ENCODE results near the gene KCNIP3.
"Not testable (repeated sequence)": the region's sequence is repeated elsewhere in the genome, so short reads cannot be mapped to it uniquely, and the experiment has no call there.

KCNIP3 gene

DNA sequence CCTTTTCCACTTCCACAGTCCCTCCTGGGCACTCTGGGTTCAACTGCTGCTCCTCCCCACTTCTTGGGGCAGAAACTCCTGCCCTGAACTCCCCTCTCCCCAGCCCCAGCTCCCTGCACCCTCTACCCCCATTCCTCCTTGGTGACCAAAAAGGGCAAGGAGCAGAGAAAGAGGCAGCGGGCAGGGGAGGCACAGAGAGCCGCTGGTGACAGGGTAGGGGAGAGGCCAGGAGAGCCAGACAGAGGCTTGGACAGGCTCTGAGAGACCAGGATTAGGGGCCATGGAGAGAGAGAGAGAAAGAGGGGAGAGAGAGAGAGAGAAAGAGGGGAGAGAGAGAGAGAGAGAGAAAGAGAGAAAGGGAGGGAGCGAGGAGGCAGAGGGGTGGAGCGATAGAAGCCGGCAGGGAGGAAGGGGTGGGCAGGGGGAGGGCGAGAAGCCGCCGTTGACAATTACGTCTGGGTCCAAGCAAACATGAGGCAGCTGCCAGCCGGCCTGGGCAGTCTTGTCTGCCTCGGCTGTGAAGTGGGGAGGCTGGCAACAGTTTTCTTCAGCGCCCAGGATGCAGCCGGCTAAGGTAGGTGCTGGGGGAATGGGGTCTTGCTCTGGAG lies at the start of gene KCNIP3:
Gene KCNIP3, plus strand, starts transcription at position 468 of the 608 bp plus-strand sequence. Its CDS starts 92 bp downstream, at position 560.
- DNase-seq (ENCODE audit: low read depth in 3 of 3) = no peak

DNA sequence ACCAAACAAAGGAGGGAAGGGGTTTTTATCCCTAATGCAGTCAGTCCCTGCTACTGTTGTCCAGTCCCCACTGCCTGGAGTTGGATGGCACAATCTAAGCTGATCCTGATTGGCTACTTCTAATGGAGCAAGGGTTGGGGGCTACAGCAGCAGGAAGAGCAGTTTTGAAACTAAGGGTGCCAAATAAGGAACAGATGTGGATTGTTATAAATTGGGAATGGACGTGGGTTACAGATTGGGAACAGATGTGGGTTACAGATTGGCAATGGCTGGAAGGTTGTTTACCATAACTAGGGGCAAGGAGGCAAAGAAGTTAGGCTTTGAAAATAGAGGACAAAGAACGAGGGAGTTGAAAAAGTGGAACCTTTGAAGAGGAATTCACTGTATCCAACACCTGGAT lies 38.9 kb upstream of the KCNIP3 start:
- no peak for DNase-seq (ENCODE audit: low read depth in 3 of 3)

DNA sequence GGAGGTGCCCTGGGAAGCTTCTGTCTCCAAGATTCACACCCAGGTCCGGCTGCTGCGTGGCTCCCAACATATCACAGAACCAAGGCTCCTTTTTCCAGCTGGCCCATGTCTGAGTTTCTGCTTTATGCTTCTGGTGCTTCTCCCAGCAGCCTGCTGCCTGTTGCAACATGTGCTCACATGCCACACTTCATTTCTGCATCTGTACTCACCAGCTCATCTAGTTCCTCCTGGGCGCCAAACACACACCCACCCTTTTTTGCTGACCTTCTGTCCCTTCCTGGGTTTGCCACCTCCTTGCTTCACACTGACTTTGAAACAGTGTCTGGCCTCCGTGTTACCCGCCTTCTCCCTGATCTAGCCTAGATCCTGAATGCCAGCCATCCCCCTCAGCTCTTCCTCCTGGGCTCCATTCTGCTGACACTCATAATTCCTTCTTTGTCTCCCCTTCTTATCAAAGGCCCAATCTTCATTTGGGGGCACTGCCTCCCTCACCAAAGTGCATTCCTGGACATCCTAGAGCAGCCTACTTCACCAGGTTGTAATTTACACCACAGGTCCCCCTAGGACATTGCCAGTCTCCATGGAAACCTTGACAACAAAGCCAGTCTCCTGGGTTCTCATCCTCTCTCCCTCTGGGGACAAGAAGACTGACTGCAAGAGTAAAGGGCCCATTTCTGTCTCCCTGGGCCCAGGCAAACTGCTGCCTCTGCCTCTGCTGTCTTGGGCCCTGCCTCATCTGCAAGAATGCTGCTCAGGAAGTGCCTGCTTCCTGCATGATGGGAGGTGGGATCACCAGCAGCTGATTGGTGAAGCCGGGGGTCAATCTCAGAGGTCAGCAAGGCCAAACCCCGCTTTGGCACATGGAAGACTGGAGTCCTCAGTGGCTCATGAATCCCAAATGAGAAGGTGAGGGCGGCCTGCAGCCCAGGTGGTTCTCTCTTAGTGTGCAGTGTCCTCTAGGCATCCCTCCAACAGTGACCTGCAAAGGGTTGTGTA lies 36.8 kb upstream of the KCNIP3 start:
- no peak for DNase-seq (ENCODE audit: low read depth in 3 of 3)

DNA sequence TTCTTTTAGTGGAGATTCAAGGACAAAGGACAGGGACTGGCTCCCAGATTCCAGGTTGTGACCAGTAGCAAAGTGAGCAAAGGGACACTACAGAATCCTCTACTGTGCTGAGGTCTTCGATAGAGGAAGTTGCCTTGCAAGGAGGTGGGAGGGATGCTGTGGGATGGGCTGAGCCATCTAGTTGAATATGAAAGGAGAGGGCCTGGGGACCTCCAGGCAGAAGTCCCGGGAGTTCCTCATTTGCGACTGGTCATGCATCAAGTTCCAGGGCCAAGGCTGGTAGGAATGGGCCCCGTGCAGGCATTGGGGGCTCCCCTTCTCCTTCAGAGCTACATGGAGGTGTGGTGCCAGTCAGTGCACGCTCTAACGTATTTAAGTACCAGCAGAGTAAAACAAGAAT lies 35.5 kb upstream of the KCNIP3 start:
- DNase-seq (ENCODE audit: low read depth in 3 of 3) = no peak

DNA sequence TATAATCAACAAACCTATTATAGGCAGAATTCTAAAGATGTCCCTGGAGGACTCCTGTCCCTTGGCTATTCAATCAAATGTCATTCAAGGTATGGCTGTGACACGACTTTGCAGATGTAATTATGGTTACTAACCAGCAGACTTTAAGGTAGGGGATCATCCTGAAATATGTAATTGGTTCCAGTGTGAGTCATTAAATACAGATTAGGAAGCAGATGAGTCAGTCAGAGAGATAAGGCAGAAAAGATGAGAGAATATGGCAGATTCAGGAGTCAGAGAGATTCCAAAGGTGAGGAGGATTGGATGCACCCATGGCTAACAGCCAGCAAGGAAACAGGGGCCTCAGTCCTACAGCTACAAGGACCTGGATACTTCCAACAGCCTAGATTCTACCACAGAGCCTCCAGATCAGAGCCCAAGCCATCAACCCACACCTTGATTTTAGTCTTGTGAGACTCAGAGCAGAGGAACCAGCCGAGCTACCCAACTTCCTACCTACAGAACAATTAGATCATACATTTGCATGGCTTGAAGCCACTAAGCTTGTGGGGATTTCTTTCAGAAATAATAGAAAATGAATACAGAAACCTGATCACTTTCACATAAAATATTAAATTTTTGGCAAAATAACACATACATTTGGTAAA lies 34.1 kb upstream of the KCNIP3 start:
- no peak for DNase-seq (ENCODE audit: low read depth in 3 of 3)

DNA sequence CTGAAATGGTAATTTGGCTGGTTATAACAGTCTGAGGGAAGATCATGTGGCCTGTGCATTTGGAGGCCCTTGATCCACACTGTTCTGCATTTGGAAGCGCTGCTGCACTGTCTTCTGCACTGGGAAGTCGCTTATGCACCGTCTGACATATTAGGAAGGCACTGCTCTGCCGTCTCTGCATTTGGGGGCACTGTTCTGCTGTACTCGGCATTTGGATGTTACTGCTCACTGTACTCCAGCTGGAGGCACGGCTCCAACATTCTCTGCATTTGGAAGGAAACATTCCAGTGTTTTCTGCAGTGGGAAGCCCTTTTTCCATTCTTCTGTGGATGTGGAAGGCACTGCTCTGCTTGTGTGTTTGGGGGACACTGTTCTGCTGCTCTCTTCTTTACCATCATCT lies 32.5 kb upstream of the KCNIP3 start:
- no peak for DNase-seq (ENCODE audit: low read depth in 3 of 3)

DNA sequence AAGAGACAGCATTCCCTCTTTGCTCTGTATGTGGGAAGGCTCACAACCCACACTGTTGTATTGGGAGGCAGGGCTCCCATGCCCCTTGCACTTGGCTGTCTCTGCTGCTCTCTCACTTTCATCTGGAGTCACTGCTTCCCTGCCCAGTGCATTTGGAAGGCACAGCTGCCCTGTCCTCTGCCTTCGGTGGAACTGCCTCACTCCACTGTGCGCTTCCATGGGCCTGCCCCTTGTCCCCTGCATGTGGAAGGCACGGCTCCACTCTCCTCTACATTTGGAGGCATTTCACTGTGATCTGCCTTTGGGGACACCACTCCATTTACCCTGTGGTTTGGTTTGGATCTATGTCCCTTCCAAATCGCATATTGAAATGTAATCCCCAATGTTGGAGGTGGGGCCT lies 32.0 kb upstream of the KCNIP3 start:
- DNase-seq (ENCODE audit: low read depth in 3 of 3) = no peak

DNA sequence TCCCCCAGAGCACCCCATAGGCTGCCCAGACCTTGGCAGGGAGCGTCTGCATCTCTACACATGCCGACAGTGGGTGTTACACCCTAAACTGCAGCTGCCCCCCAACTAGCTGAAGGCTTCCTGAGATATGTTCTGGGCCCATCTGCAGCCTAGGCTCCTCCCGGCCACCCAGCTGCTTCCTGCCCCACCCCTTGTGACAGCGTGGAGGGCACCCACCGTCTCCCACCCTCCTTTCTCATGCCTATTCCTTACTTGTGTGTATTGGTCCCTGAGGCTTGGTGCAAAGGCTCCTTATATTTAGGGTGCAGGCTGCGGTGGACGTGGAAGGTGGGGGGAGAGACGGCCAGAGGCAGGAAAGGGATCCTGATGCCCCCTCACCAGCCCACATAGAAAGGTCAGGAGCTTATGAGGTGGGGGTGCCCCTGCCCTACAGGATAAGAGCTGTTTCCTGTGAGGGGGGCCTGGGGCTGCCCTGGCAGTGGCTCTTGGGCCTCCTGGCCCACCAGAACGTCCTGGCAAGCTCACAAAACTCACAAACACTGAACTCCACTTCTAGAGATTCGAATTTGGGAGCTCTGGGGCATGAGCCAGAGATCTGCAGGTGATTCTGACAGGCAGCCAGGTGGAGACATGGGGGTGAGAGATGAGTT lies 30.2 kb upstream of the KCNIP3 start:
- DNase-seq (ENCODE audit: low read depth in 3 of 3) = no peak

DNA sequence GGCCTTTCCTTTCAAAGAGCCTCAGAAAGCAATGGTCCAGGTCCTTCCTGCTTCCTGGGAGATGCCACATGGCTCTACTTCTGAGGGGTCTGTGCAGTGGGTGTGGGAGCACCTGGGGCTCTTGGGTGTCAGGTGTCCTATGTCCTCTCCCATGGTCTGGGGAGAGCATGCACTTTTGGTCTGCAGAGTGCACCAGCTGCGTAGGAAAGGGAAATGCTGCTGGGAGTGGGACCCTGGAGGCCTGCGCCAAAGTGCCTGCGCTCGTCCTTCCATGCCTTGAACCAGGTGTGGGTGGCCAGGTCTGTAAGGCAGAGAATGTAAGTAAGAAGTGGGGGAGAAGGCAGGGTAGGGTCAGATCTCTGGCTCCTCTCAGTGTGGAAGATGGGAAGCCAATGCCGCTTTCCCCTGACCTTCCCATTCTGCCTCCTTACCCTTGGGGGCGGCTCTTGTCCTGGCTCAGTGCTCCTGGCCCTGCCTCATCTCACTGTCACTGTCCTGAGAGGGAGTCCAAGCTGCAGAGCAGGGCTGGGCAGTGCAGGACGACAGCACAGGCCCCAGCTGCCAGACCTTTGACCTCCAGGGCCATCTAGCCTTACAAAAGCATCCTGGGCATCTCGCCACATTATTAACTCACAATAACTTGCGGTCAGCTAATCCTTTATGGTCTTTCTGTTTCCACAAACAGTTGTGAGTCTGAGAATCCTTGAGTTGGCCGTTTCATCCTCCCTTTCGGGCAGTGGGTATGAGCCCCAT lies 29.5 kb upstream of the KCNIP3 start:
- no peak for DNase-seq (ENCODE audit: low read depth in 3 of 3)

DNA sequence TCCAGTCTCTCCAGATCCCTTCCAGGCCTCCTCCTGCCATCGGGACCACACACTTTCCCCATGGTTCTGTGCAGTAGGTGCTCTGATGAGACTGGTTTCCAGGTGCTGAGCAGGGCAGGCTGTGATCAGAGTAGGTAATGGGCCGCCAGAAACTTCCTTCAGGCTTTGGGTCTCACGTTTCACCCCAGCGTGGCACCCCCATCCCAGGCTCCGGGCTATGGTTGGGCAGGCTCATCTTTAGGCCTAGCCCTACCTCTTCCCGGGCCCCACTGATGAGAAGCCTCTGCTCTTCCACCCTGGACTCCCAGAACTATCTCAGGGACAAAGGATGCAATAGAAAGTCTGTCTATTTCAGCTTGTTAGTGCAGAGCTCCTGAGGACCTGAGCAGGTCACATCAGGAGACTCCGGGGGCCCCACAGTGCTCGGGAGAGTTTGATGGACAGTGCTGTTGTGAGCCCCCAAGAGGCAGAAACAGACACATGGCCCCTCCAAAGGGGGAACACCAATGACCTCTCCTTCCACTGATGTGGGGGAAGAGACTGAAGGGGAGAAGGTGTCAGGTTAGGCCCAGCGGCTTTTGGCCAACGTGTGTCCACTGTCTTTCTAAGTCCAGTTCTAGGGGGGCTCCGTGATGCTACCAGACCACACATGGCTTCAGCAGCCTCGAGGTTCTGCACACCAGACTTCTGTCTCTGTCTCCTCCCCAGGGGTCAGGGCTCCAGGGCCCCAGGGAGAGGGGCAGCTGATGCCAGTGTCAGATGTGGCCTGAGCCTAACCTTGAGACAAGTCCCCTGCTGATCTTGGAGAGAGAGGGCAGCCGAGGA lies 28.7 kb upstream of the KCNIP3 start:
- no peak for DNase-seq (ENCODE audit: low read depth in 3 of 3)

DNA sequence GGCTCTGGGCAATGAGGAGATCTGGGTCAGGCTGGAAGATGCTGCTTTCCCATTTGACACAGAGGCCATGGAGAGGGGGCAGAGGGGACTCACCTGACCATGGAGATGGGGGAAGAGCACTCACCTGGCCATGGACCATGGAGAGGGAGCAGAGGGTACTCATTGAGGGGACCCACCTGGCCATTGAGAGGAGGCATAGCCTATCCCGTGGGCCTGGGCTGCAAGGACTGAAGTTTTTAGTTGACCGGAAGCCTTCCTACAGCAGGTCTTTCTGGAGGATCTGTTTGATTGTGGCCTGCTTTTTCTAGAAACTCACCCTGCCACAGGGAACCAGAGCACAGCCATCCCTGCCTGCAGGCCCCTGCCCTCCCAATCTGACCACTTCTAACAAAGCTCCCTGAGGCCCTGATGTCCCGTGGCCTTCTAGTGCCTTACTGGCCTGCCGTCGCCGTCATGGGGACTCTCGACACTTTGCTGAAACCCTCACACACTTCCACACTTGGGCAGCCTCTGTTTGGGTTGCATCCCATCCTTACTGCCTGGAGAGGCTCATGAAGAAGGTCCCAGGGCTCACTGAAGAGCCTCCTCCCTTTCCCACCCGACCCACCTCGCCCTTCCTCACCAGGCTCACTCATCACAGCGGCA lies 28.0 kb upstream of the KCNIP3 start:
- no peak for DNase-seq (ENCODE audit: low read depth in 3 of 3)

DNA sequence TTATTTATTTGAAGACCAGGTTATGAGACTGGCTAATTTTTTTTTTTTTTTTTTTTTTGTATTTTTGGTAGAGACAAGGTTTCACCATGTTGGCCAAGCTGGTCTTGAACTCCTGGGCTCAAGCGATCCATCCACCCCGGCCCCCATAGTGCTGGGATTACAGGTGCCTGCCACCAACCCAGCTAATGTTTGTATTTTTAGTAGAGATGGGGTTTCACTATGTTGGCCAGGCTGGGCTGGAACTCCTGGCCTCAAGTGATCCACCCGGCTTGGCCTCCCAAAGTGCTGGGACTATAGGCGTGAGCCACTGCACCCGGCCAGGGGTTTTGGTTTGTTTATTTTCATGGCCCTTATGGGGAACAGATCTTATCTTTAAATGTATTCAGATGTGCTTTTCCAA lies 27.4 kb upstream of the KCNIP3 start:
- not testable (repeated sequence) for DNase-seq (ENCODE audit: low read depth in 3 of 3)

DNA sequence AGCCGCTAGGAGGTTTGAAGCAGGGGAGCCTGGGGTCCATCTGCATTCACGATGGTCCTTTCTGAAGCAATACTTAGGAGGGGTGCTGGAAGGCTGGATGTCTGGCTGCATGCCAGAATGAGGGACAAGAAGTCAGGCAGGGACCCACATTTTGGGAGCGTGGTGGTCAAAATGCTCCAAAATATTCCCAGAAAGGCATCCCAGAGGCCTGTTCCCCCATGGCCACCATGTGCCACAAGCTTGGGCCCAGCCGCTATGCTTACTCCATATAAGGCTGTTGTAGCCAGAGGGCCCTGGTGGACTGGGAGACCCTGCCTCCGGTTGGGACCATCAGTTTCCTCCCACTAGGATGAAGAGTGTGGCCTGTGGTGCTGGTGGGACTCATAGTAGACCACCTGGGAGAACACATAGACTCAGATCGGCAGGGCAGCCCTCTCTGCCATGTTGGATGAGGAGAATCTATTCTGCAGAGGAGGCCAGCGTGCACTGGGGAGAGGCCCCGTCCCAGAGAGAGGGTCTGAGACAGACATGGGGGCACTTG lies 26.5 kb upstream of the KCNIP3 start:
- no peak for DNase-seq (ENCODE audit: low read depth in 3 of 3)

DNA sequence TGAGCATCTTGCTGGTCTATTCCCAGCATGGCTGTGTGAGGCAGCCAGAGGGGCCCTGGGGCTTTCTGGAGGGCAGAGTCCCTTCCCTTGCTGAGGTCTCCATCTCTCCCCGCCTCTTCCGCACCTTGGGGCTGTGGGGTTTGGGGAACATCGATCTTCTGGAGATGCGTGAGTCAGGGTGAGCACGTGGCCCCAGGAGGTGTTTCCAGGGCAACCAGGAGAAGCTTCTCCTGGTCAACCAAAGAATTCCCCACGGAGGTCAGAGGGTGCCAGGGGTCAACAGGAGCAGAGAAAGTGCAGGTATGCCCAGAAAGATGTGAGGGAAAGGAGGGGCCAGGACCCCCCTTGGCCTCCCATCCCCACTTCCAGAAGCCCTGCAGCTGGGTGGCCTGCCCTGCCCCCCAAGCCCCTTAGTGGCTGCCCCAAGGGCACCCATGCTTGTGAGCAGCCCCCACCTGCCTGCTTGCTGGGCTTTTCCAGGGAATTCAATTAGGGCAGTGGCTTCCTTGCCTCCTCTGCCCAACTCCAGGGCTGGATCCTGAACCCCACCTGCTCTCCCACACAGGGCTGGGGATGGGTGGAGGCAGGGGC lies 25.7 kb upstream of the KCNIP3 start:
- no peak for DNase-seq (ENCODE audit: low read depth in 3 of 3)

DNA sequence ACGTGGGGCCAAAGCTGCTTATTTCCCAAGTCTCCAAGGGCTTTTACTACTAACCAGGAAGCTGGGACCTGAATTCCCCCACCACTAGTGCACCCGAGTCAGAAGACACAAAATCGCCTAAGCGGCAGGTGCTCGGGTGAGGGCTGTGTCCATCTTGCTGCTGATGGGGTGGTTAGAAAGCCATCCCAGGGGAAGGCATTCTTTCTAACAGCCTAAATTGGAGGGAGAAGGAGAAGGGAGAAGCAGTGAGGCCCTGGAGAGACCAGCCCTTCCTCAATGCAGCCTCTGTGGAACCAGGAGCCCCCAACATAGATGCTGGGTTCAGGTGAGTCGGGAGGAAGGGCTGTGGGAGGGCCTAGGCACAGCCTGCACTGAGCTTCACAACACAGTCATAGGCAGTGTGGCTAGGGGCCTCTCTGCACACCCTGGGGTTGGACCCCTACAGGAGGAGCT lies 24.8 kb upstream of the KCNIP3 start:
- no peak for DNase-seq (ENCODE audit: low read depth in 3 of 3)

DNA sequence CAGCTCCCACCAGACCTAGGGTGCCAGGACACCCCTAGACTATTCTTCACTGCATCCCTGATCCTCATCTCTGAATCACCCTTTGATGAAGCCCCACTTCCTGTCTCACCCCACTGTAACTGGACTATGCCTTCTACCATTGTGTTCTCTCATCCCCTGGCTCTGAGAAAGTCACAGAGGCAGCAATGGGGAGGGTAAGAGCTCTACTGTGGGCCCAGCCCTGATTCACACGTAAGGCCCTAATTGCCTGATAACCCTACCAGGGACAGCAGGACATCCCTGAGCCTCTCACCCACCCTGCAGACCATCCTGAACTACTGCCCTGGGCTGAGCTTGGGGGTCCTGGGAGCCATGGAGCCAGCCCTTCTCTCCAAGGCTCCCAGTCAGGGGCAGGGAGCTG lies 24.4 kb upstream of the KCNIP3 start:
- no peak for DNase-seq (ENCODE audit: low read depth in 3 of 3)

DNA sequence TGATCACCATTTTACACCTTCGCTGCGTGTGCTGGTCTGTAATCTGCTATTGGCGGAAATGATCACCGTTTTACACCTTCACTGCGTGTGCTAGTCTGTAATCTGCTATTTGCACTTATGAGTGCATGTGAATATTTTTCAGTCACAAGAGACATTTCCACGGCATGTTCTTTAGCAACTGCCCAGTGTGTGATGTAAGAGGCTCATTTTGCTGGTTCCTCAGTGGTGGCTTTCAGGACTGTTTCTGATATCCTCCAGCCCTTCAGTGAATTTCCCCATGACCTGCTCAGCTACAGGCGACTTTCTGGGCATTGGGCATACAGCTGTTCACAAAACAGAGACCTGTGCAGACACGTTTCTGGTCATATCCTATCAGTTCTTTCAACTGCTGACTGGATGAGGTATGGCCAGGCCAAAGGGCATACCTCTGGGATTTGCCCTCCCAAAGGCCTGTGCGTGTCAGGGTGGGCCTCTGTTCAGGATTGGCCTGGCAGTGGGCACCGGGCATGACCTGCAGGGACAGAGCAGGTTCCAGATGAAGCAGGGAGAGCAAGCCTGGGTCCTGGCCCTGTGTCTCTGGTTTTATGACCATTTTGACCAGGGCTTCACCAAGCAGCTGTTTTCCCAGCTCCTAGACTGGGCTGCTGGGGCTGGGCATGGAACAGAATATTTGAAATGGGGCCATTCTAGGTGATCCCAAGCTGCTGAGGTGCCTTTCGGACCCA lies 23.4 kb upstream of the KCNIP3 start:
- no peak for DNase-seq (ENCODE audit: low read depth in 3 of 3)

DNA sequence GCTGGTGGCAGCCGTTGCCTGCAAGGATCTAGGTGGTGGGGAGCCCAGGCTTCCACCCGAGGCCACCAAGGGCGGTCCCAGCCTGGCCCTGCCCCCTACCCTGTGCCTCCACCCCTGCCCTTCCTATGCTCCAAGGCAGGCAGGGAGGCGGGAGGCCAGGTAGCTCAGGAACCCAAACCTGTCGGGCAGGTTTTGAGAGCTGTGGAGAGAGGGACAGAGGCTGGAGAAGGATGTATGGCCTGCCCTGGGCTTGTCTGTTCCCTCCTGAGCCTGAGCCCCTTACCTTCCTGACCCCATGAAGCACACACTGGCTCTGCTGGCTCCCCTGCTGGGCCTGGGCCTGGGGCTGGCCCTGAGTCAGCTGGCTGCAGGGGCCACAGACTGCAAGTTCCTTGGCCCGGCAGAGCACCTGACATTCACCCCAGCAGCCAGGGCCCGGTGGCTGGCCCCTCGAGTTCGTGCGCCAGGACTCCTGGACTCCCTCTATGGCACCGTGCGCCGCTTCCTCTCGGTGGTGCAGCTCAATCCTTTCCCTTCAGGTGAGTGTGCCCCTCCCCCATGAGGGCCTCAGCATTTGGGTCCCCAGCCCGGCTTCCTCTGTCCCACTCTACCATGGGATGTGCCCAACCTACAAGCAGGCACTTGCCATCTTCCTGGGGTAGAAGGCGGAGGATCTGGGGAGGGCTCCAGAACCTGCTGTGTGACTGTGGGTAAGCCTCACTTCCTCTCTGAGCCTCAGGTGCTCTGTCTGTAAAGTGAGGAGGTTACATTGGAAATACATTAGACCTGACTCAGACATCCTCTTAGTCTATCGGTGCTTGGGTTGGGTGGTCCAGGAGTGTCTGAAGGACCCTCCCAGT lies 22.6 kb upstream of the KCNIP3 start, which contains the start of gene PROM2:
Gene PROM2, plus strand, starts transcription at position 159 of the 860 bp plus-strand sequence. Its CDS starts 137 bp downstream, at position 296.
- DNase-seq (ENCODE audit: low read depth in 3 of 3) = no peak
